Measurements from ENCODE around the gene MANBA. TPM values are rescaled to one million over a fixed set of nuclear protein-coding genes. Genes with fewer than 3 reads are reported as not detected.

MANBA gene
- total RNA-seq, 1 experiment from 2014 or later, result 14.5 TPM

GRCh38 chr4:102678695-102679335, 82.0 kb downstream of the MANBA start:
- no peaks in the 10 kb centered on the region for H3K9me3 ChIP-seq (ENCODE audit: control insufficient read depth, insufficient read depth, low read depth, low read length)
- H3K36me3 ChIP-seq (ENCODE audit: control insufficient read depth, insufficient read depth, low read length), result no peaks in the 10 kb centered on the region
- in situ Hi-C loops (cut with HindIII; ENCODE audit: low pct_unique_long_range_greater_than_20kb, low sequenced_read_pairs), result no loop called here
- no peak overlapping the region for H3K27ac ChIP-seq (ENCODE audit: low read length)
- no peak for ATAC-seq
- H3K27me3 ChIP-seq (ENCODE audit: control insufficient read depth, insufficient read depth, low read length), result no peaks in the 10 kb centered on the region
- no peak for TF ChIP-seq POLR2AphosphoS5 (IDR thresholded peaks at IDR 0.05; ENCODE audit: low read depth, low read length)
- no peak for TF ChIP-seq SIN3A (IDR thresholded peaks at IDR 0.05; ENCODE audit: borderline replicate concordance, insufficient read depth, low read depth, low read length)
- TF ChIP-seq, protein P1, sequence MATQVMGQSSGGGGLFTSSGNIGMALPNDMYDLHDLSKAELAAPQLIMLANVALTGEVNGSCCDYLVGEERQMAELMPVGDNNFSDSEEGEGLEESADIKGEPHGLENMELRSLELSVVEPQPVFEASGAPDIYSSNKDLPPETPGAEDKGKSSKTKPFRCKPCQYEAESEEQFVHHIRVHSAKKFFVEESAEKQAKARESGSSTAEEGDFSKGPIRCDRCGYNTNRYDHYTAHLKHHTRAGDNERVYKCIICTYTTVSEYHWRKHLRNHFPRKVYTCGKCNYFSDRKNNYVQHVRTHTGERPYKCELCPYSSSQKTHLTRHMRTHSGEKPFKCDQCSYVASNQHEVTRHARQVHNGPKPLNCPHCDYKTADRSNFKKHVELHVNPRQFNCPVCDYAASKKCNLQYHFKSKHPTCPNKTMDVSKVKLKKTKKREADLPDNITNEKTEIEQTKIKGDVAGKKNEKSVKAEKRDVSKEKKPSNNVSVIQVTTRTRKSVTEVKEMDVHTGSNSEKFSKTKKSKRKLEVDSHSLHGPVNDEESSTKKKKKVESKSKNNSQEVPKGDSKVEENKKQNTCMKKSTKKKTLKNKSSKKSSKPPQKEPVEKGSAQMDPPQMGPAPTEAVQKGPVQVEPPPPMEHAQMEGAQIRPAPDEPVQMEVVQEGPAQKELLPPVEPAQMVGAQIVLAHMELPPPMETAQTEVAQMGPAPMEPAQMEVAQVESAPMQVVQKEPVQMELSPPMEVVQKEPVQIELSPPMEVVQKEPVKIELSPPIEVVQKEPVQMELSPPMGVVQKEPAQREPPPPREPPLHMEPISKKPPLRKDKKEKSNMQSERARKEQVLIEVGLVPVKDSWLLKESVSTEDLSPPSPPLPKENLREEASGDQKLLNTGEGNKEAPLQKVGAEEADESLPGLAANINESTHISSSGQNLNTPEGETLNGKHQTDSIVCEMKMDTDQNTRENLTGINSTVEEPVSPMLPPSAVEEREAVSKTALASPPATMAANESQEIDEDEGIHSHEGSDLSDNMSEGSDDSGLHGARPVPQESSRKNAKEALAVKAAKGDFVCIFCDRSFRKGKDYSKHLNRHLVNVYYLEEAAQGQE (IDR thresholded peaks at IDR 0.05; ENCODE audit: insufficient read depth in 1 of 2, low read depth in 2 of 2, low read length in 1 of 2), result no peak
- no peak for TF ChIP-seq TCF7L2 (IDR thresholded peaks at IDR 0.05; ENCODE audit: low read depth, low read length)
- no peak for TF ChIP-seq CTCF (IDR thresholded peaks at IDR 0.05)
- intact Hi-C loops (cut with micrococcal nuclease; ENCODE audit: unreplicated experiment), result no loop called here
- peaks cover 4% of the 10 kb centered on the region; the same call in 1 of the 2 replicates for H3K4me1 ChIP-seq (ENCODE audit: control insufficient read depth, insufficient read depth, low read length)
- BruUV-seq (replicated peaks), result no TSS peak
- no peak overlapping the region for H3K4me3 ChIP-seq (ENCODE audit: low read depth in 2 of 2, low read length in 2 of 2)
- POLR2A ChIA-PET, result no interaction called here
- no peak for DNase-seq (ENCODE audit: low read depth, low spot score)
- CTCF ChIA-PET, result no interaction called here

DNA sequence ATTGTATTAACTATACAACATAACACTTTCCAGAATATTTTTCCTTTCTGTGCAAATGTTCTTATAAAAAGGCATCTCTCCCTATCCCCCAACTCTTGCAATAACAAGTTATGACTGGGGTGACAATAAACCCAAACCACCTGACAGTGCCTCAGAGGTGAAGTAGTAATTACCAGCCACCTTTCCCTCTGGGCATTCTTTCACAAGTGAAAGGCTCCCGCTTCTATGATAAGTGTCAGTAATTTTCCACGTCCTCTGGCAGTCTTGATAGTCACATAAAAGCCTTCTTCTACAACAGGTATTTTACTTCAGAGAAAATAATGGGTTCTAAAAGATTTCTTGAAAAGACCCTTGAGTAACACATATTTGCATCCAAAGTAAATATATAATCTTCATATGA, 82.7 kb downstream of the MANBA start:
- Histone ChIP-seq H3K36me3 (ENCODE audit: control insufficient read depth, insufficient read depth, low read length) (no peaks in the 10 kb centered on the region), H3K9me3 (ENCODE audit: control insufficient read depth, insufficient read depth, low read depth, low read length) (no peaks in the 10 kb centered on the region), H3K4me3 (ENCODE audit: low read depth in 2 of 2, low read length in 2 of 2) (no peak overlapping the region), H3K4me1 (ENCODE audit: control insufficient read depth, insufficient read depth, low read length) (peaks cover 4% of the 10 kb centered on the region; the same call in 1 of the 2 replicates), H3K27ac (ENCODE audit: low read length) (no peak overlapping the region), H3K27me3 (ENCODE audit: control insufficient read depth, insufficient read depth, low read length) (no peaks in the 10 kb centered on the region)
- TF ChIP-seq SIN3A (IDR thresholded peaks at IDR 0.05; ENCODE audit: borderline replicate concordance, insufficient read depth, low read depth, low read length), result no peak
- no peak for TF ChIP-seq POLR2AphosphoS5 (IDR thresholded peaks at IDR 0.05; ENCODE audit: low read depth, low read length)
- no peak for TF ChIP-seq CTCF (IDR thresholded peaks at IDR 0.05)
- TF ChIP-seq, protein P1 (IDR thresholded peaks at IDR 0.05; ENCODE audit: insufficient read depth in 1 of 2, low read depth in 2 of 2, low read length in 1 of 2), result no peak
- no peak for TF ChIP-seq TCF7L2 (IDR thresholded peaks at IDR 0.05; ENCODE audit: low read depth, low read length)
- intact Hi-C loops (cut with micrococcal nuclease; ENCODE audit: unreplicated experiment), result no loop called here
- CTCF ChIA-PET, result no interaction called here
- DNase-seq (ENCODE audit: low read depth, low spot score) (no peak), ATAC-seq (no peak)
- no TSS peak for BruUV-seq (replicated peaks)
- POLR2A ChIA-PET, result no interaction called here
- in situ Hi-C loops (cut with HindIII; ENCODE audit: low pct_unique_long_range_greater_than_20kb, low sequenced_read_pairs), result no loop called here
